PC-3 (cell line): ENCODE data around the gene CCNI. TPM values are rescaled to one million over a fixed set of nuclear protein-coding genes. Genes with fewer than 3 reads are reported as not detected.

ENCODE experiments used
- ATAC-seq: fragments of 200-7000 bp; cut with Tn5 transposase; 2 replicates; pipeline ENCODE4 v1.9.1; 2020; ENCODE audit warnings: mild to moderate bottlenecking, moderate library complexity
- BruUV-seq: library from RNA; stranded (reverse); fragments of 400-500 nt; replicated peaks from 2 replicates; lab custom pipeline; 2021; lab: Mats Ljungman, UMichigan
- CTCF ChIA-PET: fragments of 300-600 bp; sonication (Branson Sonifier 250); formaldehyde crosslinking; loops from one replicate; lab custom pipeline; 2022; ENCODE audit warnings: antibody characterized with exemption; lab: Charles Lee
- POLR2A ChIA-PET: fragments of 300-600 bp; sonication (Branson Sonifier 250); formaldehyde crosslinking; loops from one replicate; lab custom pipeline; 2022; ENCODE audit warnings: antibody characterized with exemption; ENCODE audit not compliant: unreplicated experiment; lab: Charles Lee
- DNase-seq: peaks from one replicate; pipeline ENCODE4 v3.0.0-alpha.2; 2015
- H2AFZ ChIP-seq: fragments of 300-600 bp; sonication (generic); 2 replicates; pipeline ENCODE4 v1.6.0; 2016; ENCODE audit warnings: antibody characterized with exemption, low read length
- H3F3A ChIP-seq: fragments of 300-600 bp; sonication (generic); one replicate; pipeline ENCODE4 v1.6.0; 2017; ENCODE audit warnings: antibody characterized with exemption, low read length, control low read depth, mild to moderate bottlenecking; ENCODE audit not compliant: unreplicated experiment
- H3K27ac ChIP-seq: fragments of 300-600 bp; sonication (generic); 2 replicates; pipeline ENCODE4 v1.5.1; 2016; ENCODE audit warnings: mild to moderate bottlenecking, low read length
- H3K27me3 ChIP-seq: fragments of 300-600 bp; sonication (generic); 2 replicates; pipeline ENCODE4 v1.6.1; 2016; ENCODE audit warnings: low read length, mixed read lengths
- H3K36me3 ChIP-seq: fragments of 300-600 bp; sonication (generic); 2 replicates; pipeline ENCODE4 v1.6.1; 2016; ENCODE audit warnings: low read depth, mixed run types, low read length, mixed read lengths
- H3K4me1 ChIP-seq: fragments of 300-600 bp; sonication (generic); 2 replicates; pipeline ENCODE4 v1.5.1; 2016; ENCODE audit warnings: low read length; ENCODE audit not compliant: insufficient read depth
- H3K4me2 ChIP-seq: fragments of 300-600 bp; sonication (generic); 2 replicates; pipeline ENCODE4 v1.6.0; 2016; ENCODE audit warnings: low read length
- H3K4me3 ChIP-seq: fragments of 300-600 bp; sonication (generic); 2 replicates; pipeline ENCODE4 v1.5.1; 2016; ENCODE audit warnings: mild to moderate bottlenecking, low read length, mixed read lengths
- H3K79me2 ChIP-seq: fragments of 300-600 bp; sonication (generic); 2 replicates; pipeline ENCODE4 v1.6.1; 2017; ENCODE audit warnings: low read length, mixed read lengths
- H3K9ac ChIP-seq: fragments of 300-600 bp; sonication (generic); 2 replicates; pipeline ENCODE4 v1.6.0; 2016; ENCODE audit warnings: mild to moderate bottlenecking, low read length
- H3K9me2 ChIP-seq: fragments of 300-600 bp; sonication (generic); replicated peaks from 2 replicates; pipeline ENCODE4 v1.6.1; 2016; ENCODE audit warnings: mixed run types, low read length, mixed read lengths
- H3K9me3 ChIP-seq: fragments of 300-600 bp; sonication (generic); 2 replicates; pipeline ENCODE4 v1.6.1; 2016; ENCODE audit warnings: low read length, mixed read lengths
- H4K20me1 ChIP-seq: fragments of 300-600 bp; sonication (generic); 2 replicates; pipeline ENCODE4 v1.6.1; 2016; ENCODE audit warnings: low read length, mixed read lengths
- CTCF ChIP-seq: fragments of 300-600 bp; sonication (generic); conservative IDR thresholded peaks from 2 replicates; pipeline ENCODE4 v1.5.1; 2017; ENCODE audit warnings: antibody characterized with exemption, low read depth, mild to moderate bottlenecking, low read length
- EZH2 ChIP-seq: fragments of 300-600 bp; sonication (generic); IDR thresholded peaks from one replicate; pipeline ENCODE4 v1.6.1; 2017; ENCODE audit warnings: antibody characterized with exemption, mild to moderate bottlenecking, low read length; ENCODE audit not compliant: unreplicated experiment
- EZH2phosphoT487 ChIP-seq: fragments of 300-600 bp; sonication (generic); IDR thresholded peaks from 2 replicates; pipeline ENCODE4 v1.6.1; 2018; ENCODE audit warnings: mild to moderate bottlenecking, antibody characterized with exemption, low read length, borderline replicate concordance
- intact Hi-C: fragments of 100-400 bp; cut with micrococcal nuclease; formaldehyde crosslinking; loops from 2 replicates; pipeline ENCODE4 v1.9.0; 2023
- total RNA-seq: library from RNA; depleted of rRNA; stranded (reverse); fragments of >200 nt; gene quantifications from 2 replicates; pipeline ENCODE4 v1.2.3, GENCODE V29; 2014

CCNI gene
- total RNA-seq, 1 experiment from 2014 or later, result 60.1 TPM

GRCh38 chr4:77100234-77100633 lies 24.4 kb upstream of the CCNI start:
- H3K36me3 ChIP-seq, result no peaks in the 10 kb centered on the region
- H3K4me1 ChIP-seq, result peaks cover 7% of the 10 kb centered on the region; the same call in 1 of the 2 replicates
- no peak for ATAC-seq
- CTCF ChIA-PET, result no interaction called here
- intact Hi-C loops, result no loop called here
- no peak overlapping the region for H2AFZ ChIP-seq
- no peaks in the 10 kb centered on the region for H3F3A ChIP-seq
- no peaks in the 10 kb centered on the region for H3K27me3 ChIP-seq
- BruUV-seq, result no TSS peak
- TF ChIP-seq CTCF, result no peak
- no peak for TF ChIP-seq EZH2
- no peak for TF ChIP-seq EZH2phosphoT487
- DNase-seq, result no peak
- H3K27ac ChIP-seq, result no peak overlapping the region
- H3K4me3 ChIP-seq, result no peak overlapping the region
- no peaks in the 10 kb centered on the region for H4K20me1 ChIP-seq
- H3K4me2 ChIP-seq, result no peak overlapping the region
- no peaks in the 10 kb centered on the region for H3K79me2 ChIP-seq
- no peak overlapping the region for H3K9ac ChIP-seq
- no peaks in the 10 kb centered on the region for H3K9me3 ChIP-seq
- no peaks in the 10 kb centered on the region for H3K9me2 ChIP-seq
- POLR2A ChIA-PET, result no interaction called here

- Histone ChIP-seq H3K9me3 (no peaks in the 10 kb centered on the region), H3K4me1 (peaks cover 15% of the 10 kb centered on the region), H3K9ac (no peak overlapping the region), H3K27me3 (no peaks in the 10 kb centered on the region), H3K4me2 (no peak overlapping the region), H2AFZ (no peak overlapping the region), H4K20me1 (no peaks in the 10 kb centered on the region), H3K4me3 (no peak overlapping the region), H3K36me3 (no peaks in the 10 kb centered on the region), H3K9me2 (no peaks in the 10 kb centered on the region), H3F3A (no peaks in the 10 kb centered on the region), H3K79me2 (no peaks in the 10 kb centered on the region), H3K27ac (no peak overlapping the region)
- intact Hi-C loops, result no loop called here
- DNase-seq, result no peak
- ChIA-PET CTCF (no interaction called here), POLR2A (interaction anchor here (0.6 kb wide), 1 partner anchor 28 kb away, joined by 11 read pairs; no protein-coding TSS in a partner anchor)
- TF ChIP-seq CTCF, result no peak
- no peak for TF ChIP-seq EZH2
- TF ChIP-seq EZH2phosphoT487, result no peak
- BruUV-seq, result no TSS peak
- ATAC-seq, result no peak
Observed at GRCh38 chr4:77097611-77098010, 21.8 kb upstream of the CCNI start.

- Histone ChIP-seq H3K4me3 (no peak overlapping the region), H4K20me1 (no peaks in the 10 kb centered on the region), H3K9me3 (no peaks in the 10 kb centered on the region), H3K79me2 (no peaks in the 10 kb centered on the region), H3K36me3 (no peaks in the 10 kb centered on the region), H3K4me2 (peak overlapping the region; percentile 34; the same call in 1 of the 2 replicates), H3K9me2 (no peaks in the 10 kb centered on the region), H3K4me1 (peaks cover 15% of the 10 kb centered on the region), H3K27me3 (no peaks in the 10 kb centered on the region), H3K9ac (no peak overlapping the region), H3K27ac (no peak overlapping the region), H3F3A (no peaks in the 10 kb centered on the region), H2AFZ (peak overlapping the region; percentile 49)
- peak; percentile 62 for DNase-seq
- ChIA-PET CTCF (interaction anchor here (0.6 to 1.4 kb wide), 3 partner anchors 9 to 467 kb away, joined by 3 to 7 read pairs (median 6); no protein-coding TSS in a partner anchor), POLR2A (interaction anchor here (0.6 to 0.7 kb wide), 2 partner anchors 32 to 61 kb away, joined by 3 read pairs; no protein-coding TSS in a partner anchor)
- intact Hi-C loops, result loop anchor here (1.0 kb wide), 2 partner anchors 63 to 108 kb away; no protein-coding TSS in a partner anchor
- TF ChIP-seq EZH2, result no peak
- no peak for TF ChIP-seq EZH2phosphoT487
- TF ChIP-seq CTCF, result peak; percentile 81
- no TSS peak for BruUV-seq
- peak; percentile 94 for ATAC-seq
Observed at GRCh38 chr4:77095101-77095821, 19.5 kb upstream of the CCNI start.
